Gastrocnemius medialis (tissue), 4 donors: ENCODE data around the gene IKBKE. TPM values are rescaled to one million over a fixed set of nuclear protein-coding genes. Genes with fewer than 3 reads are reported as not detected.

Experiments used
- ATAC-seq, 2 donors: fragments of 150-250 bp; one replicate each; pipeline ENCODE4 v1.9.1; 2016
- DNase-seq, 2 donors: peaks; one replicate each; pipeline ENCODE4 v3.0.0-alpha.2; 2019
- H3K27ac ChIP-seq, 4 donors: fragments of 200-600 bp; sonication (generic); 1 replicate in 1 of 4; 2 replicates in 3 of 4; pipeline ENCODE4 v1.5.1; 2016 to 2018; ENCODE audit warnings: mild to moderate bottlenecking in 2 of 4, moderate library complexity in 1 of 4
- H3K27me3 ChIP-seq, 3 donors: fragments of 200-600 bp; sonication (generic) in 2 of 3; 1 replicate in 1 of 3; 2 replicates in 2 of 3; pipeline versions ENCODE4 v1.5.1 to v1.6.0; 2016 to 2019; ENCODE audit warnings: mild to moderate bottlenecking in 1 of 3, moderate library complexity in 1 of 3
- H3K36me3 ChIP-seq, 2 donors: fragments of 200-600 bp; sonication (generic) in 1 of 2; one replicate each; pipeline ENCODE4 v1.5.1; 2017 to 2018
- H3K4me1 ChIP-seq, 2 donors: fragments of 200-600 bp; sonication (generic) in 1 of 2; one replicate each; pipeline ENCODE4 v1.5.1; 2016 to 2017; ENCODE audit warnings: mild to moderate bottlenecking in 2 of 2
- H3K4me3 ChIP-seq, 4 donors: fragments of 200-600 bp; sonication (generic) in 3 of 4; 1 replicate in 1 of 4; 2 replicates in 3 of 4; pipeline ENCODE4 v1.5.1; 2016 to 2019; ENCODE audit warnings: mild to moderate bottlenecking in 2 of 4
- H3K9me3 ChIP-seq, 3 donors: fragments of 200-600 bp; sonication (generic) in 2 of 3; 1 replicate in 1 of 3; 2 replicates in 2 of 3; pipeline ENCODE4 v1.5.1; 2016 to 2019
- POLR2A ChIP-seq, 2 donors: fragments of 450-650 bp; IDR thresholded peaks; one replicate each; pipeline ENCODE4 v1.6.1; 2017; ENCODE audit warnings: antibody characterized with exemption in 2 of 2, mild to moderate bottlenecking in 2 of 2, moderate library complexity in 2 of 2
- in situ Hi-C, 4 donors: fragments of 200-750 bp; cut with MboI; loops; one replicate each; pipeline versions ENCODE4 v1.15.0 to v1.8.0; 2017; ENCODE audit warnings: low sequenced_read_pairs in 4 of 4
- intact Hi-C: fragments of 100-400 bp; cut with DNase I; formaldehyde crosslinking; loops from one replicate; pipeline ENCODE4 v1.15.1; 2023; ENCODE audit warnings: low total_unique reads
- total RNA-seq, 4 donors: library from RNA; depleted of rRNA; stranded (reverse); fragments of >200 nt; gene quantifications; one replicate each; pipeline versions ENCODE4 v1.1.0 to v1.2.3, GENCODE V29; 2016
- TF ChIP-seq, protein P1 (sequence below), 5 experiments: fragments of 450-650 bp in 3 of 5; fragments of 200-600 bp in 2 of 5; sonication (generic) in 2 of 5; IDR thresholded peaks in 4 of 5; conservative IDR thresholded peaks in 1 of 5; 1 replicate in 4 of 5; 2 replicates in 1 of 5; pipeline ENCODE4 v1.5.1; 2016 to 2019; ENCODE audit warnings: antibody characterized with exemption in 5 of 5, mild to moderate bottlenecking in 3 of 5, moderate library complexity in 3 of 5

IKBKE gene
- total RNA-seq, 4 donors from 2014 or later, result 0.81 to 1.1 (median 0.84) TPM; not detected in 1

DNA sequence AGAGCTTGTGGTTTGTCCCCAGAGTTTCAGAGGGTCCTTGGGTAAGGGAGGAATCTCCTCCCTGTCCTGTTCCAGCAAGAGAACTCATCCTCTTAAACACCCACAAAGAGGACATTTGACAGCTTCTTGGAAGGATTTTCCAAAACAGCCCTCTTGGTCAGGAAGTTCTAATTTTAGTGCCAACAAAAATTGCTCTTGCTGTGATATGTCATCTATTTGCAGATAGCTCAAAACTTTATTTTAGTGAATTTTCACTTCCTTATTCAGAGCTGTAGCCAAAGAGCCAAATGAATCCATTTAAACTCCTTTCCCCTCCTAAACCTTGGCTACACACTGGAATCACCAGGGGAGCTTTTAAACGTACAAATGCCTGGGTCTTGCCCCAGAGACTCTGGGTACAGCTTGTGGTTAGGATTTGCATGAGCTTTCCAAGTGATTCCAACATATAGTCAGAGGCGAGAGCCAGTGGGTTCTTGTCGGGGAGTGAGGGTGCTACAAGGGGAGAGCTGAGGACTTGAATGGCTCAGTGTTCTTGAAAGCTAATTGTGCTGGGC, 25.3 kb downstream of the IKBKE start:
- no peak overlapping the region for H3K4me3 ChIP-seq
- peaks cover 3 to 7% of the 10 kb centered on the region in 2 donors for H3K4me1 ChIP-seq
- TF ChIP-seq, protein P1, sequence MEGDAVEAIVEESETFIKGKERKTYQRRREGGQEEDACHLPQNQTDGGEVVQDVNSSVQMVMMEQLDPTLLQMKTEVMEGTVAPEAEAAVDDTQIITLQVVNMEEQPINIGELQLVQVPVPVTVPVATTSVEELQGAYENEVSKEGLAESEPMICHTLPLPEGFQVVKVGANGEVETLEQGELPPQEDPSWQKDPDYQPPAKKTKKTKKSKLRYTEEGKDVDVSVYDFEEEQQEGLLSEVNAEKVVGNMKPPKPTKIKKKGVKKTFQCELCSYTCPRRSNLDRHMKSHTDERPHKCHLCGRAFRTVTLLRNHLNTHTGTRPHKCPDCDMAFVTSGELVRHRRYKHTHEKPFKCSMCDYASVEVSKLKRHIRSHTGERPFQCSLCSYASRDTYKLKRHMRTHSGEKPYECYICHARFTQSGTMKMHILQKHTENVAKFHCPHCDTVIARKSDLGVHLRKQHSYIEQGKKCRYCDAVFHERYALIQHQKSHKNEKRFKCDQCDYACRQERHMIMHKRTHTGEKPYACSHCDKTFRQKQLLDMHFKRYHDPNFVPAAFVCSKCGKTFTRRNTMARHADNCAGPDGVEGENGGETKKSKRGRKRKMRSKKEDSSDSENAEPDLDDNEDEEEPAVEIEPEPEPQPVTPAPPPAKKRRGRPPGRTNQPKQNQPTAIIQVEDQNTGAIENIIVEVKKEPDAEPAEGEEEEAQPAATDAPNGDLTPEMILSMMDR (IDR thresholded peaks at IDR 0.05 in 4 of 5, conservative IDR thresholded peaks at IDR 0.05 in 1 of 5), result no peak
- TF ChIP-seq POLR2A (IDR thresholded peaks at IDR 0.05), result no peak
- intact Hi-C loops (no loop called here), in situ Hi-C loops (no loop called here)
- no peaks in the 10 kb centered on the region for H3K27me3 ChIP-seq
- no peaks in the 10 kb centered on the region for H3K36me3 ChIP-seq
- ATAC-seq (no peak), DNase-seq (no peak)
- no peaks in the 10 kb centered on the region for H3K9me3 ChIP-seq
- peak overlapping the region in 1 of 4 donors; percentile 2 for H3K27ac ChIP-seq

DNA sequence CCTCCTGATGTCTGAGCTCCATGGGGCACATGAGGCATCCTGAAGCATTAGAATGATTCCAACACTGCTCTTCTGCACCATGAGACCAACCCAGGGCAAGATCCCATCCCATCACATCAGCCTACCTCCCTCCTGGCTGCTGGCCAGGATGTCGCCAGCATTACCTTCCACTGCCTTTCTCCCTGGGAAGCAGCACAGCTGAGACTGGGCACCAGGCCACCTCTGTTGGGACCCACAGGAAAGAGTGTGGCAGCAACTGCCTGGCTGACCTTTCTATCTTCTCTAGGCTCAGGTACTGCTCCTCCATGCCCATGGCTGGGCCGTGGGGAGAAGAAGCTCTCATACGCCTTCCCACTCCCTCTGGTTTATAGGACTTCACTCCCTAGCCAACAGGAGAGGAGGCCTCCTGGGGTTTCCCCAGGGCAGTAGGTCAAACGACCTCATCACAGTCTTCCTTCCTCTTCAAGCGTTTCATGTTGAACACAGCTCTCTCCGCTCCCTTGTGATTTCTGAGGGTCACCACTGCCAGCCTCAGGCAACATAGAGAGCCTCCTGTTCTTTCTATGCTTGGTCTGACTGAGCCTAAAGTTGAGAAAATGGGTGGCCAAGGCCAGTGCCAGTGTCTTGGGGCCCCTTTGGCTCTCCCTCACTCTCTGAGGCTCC, 26.0 kb downstream of the IKBKE start:
- ATAC-seq (no peak), DNase-seq (no peak)
- Histone ChIP-seq H3K9me3 (no peaks in the 10 kb centered on the region), H3K4me1 (peaks cover 3 to 7% of the 10 kb centered on the region in 2 donors), H3K4me3 (no peak overlapping the region), H3K36me3 (no peaks in the 10 kb centered on the region), H3K27ac (no peak overlapping the region), H3K27me3 (no peaks in the 10 kb centered on the region)
- in situ Hi-C loops, result no loop called here
- intact Hi-C loops, result no loop called here
- TF ChIP-seq POLR2A (IDR thresholded peaks at IDR 0.05), result no peak
- TF ChIP-seq, protein P1 (IDR thresholded peaks at IDR 0.05 in 4 of 5, conservative IDR thresholded peaks at IDR 0.05 in 1 of 5), result no peak

DNA sequence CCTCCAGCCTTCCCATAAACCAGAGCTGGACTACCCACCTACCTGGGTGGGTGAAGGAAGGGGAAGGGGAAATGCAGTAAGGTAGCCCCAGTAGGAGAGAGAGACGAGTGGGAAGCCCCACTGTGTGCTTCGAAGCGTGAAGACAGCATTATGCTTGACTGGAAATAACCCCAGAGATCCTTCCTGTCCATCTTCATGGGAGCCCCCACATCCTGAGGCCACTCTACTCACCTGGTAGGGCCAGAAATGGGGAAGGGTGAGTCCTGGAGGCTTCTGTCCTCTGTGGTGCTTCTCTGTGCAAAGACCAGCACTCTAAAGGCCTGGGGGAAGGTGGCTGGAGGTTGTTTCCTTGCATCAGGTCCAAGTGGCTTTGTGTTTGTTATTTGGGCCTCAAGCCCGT, 27.1 kb downstream of the IKBKE start:
- DNase-seq, result no peak
- Histone ChIP-seq H3K27ac (no peak overlapping the region), H3K27me3 (no peaks in the 10 kb centered on the region), H3K36me3 (no peaks in the 10 kb centered on the region), H3K9me3 (no peaks in the 10 kb centered on the region), H3K4me1 (peaks cover 3 to 7% of the 10 kb centered on the region in 2 donors), H3K4me3 (no peak overlapping the region)
- ATAC-seq, result no peak
- in situ Hi-C loops (no loop called here), intact Hi-C loops (no loop called here)
- no peak for TF ChIP-seq POLR2A (IDR thresholded peaks at IDR 0.05)
- TF ChIP-seq, protein P1 (IDR thresholded peaks at IDR 0.05 in 4 of 5, conservative IDR thresholded peaks at IDR 0.05 in 1 of 5), result no peak

DNA sequence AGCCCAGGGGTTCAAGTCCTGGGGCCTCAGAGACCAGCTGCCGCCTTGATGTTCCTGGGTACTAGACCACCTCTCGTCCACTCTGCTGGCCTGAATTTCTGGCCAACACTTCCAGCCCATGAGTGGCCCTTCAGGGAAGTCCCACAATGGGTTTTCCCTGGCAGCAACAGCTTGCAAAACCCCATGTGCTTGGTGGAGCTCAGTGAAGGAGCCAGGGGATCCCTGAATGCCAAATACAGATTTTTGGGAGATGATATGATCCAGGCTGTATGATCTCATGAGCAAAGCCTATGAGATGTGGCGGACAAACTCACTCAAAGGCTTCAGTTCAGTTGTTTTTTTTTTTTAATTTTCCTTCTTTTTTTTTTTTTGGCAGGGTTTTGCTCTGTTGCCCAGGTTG, 27.5 kb downstream of the IKBKE start:
- ATAC-seq (peak in 1 of 2 donors; percentile 11), DNase-seq (no peak)
- Histone ChIP-seq H3K4me1 (peaks cover 3 to 7% of the 10 kb centered on the region in 2 donors), H3K4me3 (no peak overlapping the region), H3K36me3 (no peaks in the 10 kb centered on the region), H3K27ac (no peak overlapping the region), H3K9me3 (no peaks in the 10 kb centered on the region), H3K27me3 (no peaks in the 10 kb centered on the region)
- no peak for TF ChIP-seq POLR2A (IDR thresholded peaks at IDR 0.05)
- TF ChIP-seq, protein P1 (IDR thresholded peaks at IDR 0.05 in 4 of 5, conservative IDR thresholded peaks at IDR 0.05 in 1 of 5), result no peak
- intact Hi-C loops, result no loop called here
- in situ Hi-C loops, result no loop called here
